H1 (cell line): Measurements from ENCODE around the gene TIGD1. TPM values are rescaled to one million over a fixed set of nuclear protein-coding genes. Genes with fewer than 3 reads are reported as not detected.

Experiments
- CTCF ChIA-PET: fragments of 300-600 bp; sonication (Branson Sonifier 250); formaldehyde crosslinking; loops from one replicate; lab custom pipeline; 2021; ENCODE audit not compliant: partially characterized antibody; lab: Charles Lee
- POLR2A ChIA-PET: fragments of 300-600 bp; sonication (Branson Sonifier 250); formaldehyde crosslinking; loops from one replicate; lab custom pipeline; 2021; ENCODE audit warnings: inconsistent platforms; ENCODE audit not compliant: partially characterized antibody; lab: Charles Lee
- DNase-seq, 2 experiments: peaks; one replicate each; pipeline versions ENCODE4 v3.0.0 to v3.0.0-alpha.2; 2010 to 2022; ENCODE audit warnings: low spot score in 2 of 2, low read depth in 1 of 2, mixed read lengths in 1 of 2
- FAIRE-seq: peaks from 2 replicates; lab custom pipeline; 2011; peaks lifted over from hg19 to GRCh38; lab: Jason Lieb, UNC
- H2AFZ ChIP-seq: 2 replicates; pipeline ENCODE4 v1.8.1; 2012; ENCODE audit warnings: low read length, inconsistent platforms
- H2AK5ac ChIP-seq: 2 replicates; pipeline ENCODE4 v1.6.1; 2013; ENCODE audit warnings: low read depth, low read length
- H2BK120ac ChIP-seq: replicated peaks from 2 replicates; pipeline ENCODE3; 2013; ENCODE audit warnings: low read depth, low read length, inconsistent platforms
- H2BK12ac ChIP-seq: 2 replicates; pipeline ENCODE4 v1.6.1; 2013; ENCODE audit warnings: low read depth, low read length
- H2BK15ac ChIP-seq: 2 replicates; pipeline ENCODE4 v1.6.1; 2013; ENCODE audit warnings: low read length
- H2BK20ac ChIP-seq: 2 replicates; pipeline ENCODE4 v1.6.1; 2013; ENCODE audit warnings: low read length
- H2BK5ac ChIP-seq: 2 replicates; pipeline ENCODE4 v1.6.1; 2013; ENCODE audit warnings: low read depth, low read length
- H3K14ac ChIP-seq: 2 replicates; pipeline ENCODE4 v1.6.1; 2013; ENCODE audit warnings: inconsistent platforms; ENCODE audit not compliant: insufficient read length
- H3K18ac ChIP-seq: 2 replicates; pipeline ENCODE4 v1.6.1; 2013; ENCODE audit warnings: low read length; ENCODE audit errors: extremely low read depth
- H3K23ac ChIP-seq: 2 replicates; pipeline ENCODE4 v1.6.1; 2013; ENCODE audit warnings: inconsistent platforms; ENCODE audit not compliant: insufficient read length
- H3K23me2 ChIP-seq: 2 replicates; pipeline ENCODE4 v1.6.1; 2013; ENCODE audit warnings: low read depth, low read length
- H3K27ac ChIP-seq: 2 replicates; pipeline ENCODE4 v1.6.1; 2011; ENCODE audit warnings: low read depth, low read length, inconsistent platforms
- H3K27me3 ChIP-seq, 4 experiments: replicated peaks in 1 of 4; 1 replicate in 1 of 4; 2 replicates in 3 of 4; pipeline versions ENCODE4 v1.6.1 to v1.8.1; 2011 to 2013; ENCODE audit warnings: low read length in 3 of 4, mild to moderate bottlenecking in 3 of 4, inconsistent platforms in 2 of 4, mixed read lengths in 2 of 4, moderate library complexity in 1 of 4; ENCODE audit not compliant: control insufficient read depth in 3 of 4, insufficient read depth in 3 of 4; ENCODE audit errors: extremely low read depth in 1 of 4
- H3K36me3 ChIP-seq, 4 experiments: 2 replicates each; pipeline versions ENCODE4 v1.6.1 to v1.8.1; 2011 to 2013; ENCODE audit warnings: mild to moderate bottlenecking in 4 of 4, low read length in 3 of 4, moderate library complexity in 2 of 4, control low read depth in 1 of 4, inconsistent platforms in 1 of 4; ENCODE audit not compliant: insufficient read depth in 4 of 4, control insufficient read depth in 2 of 4
- H3K4ac ChIP-seq: replicated peaks from 2 replicates; pipeline ENCODE3; 2013; ENCODE audit warnings: low read length, low read depth, mixed read lengths, inconsistent platforms; ENCODE audit not compliant: insufficient read length
- H3K4me1 ChIP-seq, 4 experiments: replicated peaks in 1 of 4; 1 replicate in 1 of 4; 2 replicates in 3 of 4; pipeline versions ENCODE4 v1.6.1 to v1.8.1; 2011 to 2013; ENCODE audit warnings: low read length in 3 of 4, inconsistent platforms in 2 of 4, mixed read lengths in 1 of 4; ENCODE audit not compliant: insufficient read depth in 4 of 4, control insufficient read depth in 3 of 4
- H3K4me2 ChIP-seq, 2 experiments: 2 replicates each; pipeline versions ENCODE4 v1.6.1 to v1.8.1; 2011 to 2013; ENCODE audit warnings: low read depth in 2 of 2, low read length in 2 of 2, control low read depth in 1 of 2, inconsistent platforms in 1 of 2, mild to moderate bottlenecking in 1 of 2; ENCODE audit not compliant: insufficient read depth in 1 of 2
- H3K4me3 ChIP-seq, 4 experiments: fragments of 200-600, 300-600 bp in 1 of 4; sonication (generic), shearing (Covaris generic), sonication (Bioruptor Twin) in 1 of 4; 2 replicates each; pipeline versions ENCODE4 v1.5.1 to v1.8.1; 2011 to 2016; ENCODE audit warnings: low read length in 4 of 4, low read depth in 3 of 4, control low read depth in 2 of 4, inconsistent platforms in 2 of 4, mild to moderate bottlenecking in 2 of 4, mixed read lengths in 1 of 4, moderate library complexity in 1 of 4; ENCODE audit not compliant: insufficient read depth in 2 of 4; ENCODE audit errors: extremely low read depth in 1 of 4
- H3K56ac ChIP-seq: replicated peaks from 2 replicates; pipeline ENCODE3; 2013; ENCODE audit warnings: low read depth, mild to moderate bottlenecking, mixed read lengths, low read length, inconsistent platforms; ENCODE audit not compliant: insufficient read length
- H3K79me1 ChIP-seq: 2 replicates; pipeline ENCODE4 v1.6.1; 2013; ENCODE audit warnings: low read depth, low read length, control low read depth
- H3K79me2 ChIP-seq, 2 experiments: 2 replicates each; pipeline versions ENCODE4 v1.6.1 to v1.8.1; 2012 to 2013; ENCODE audit warnings: low read length in 2 of 2, mild to moderate bottlenecking in 2 of 2, inconsistent platforms in 1 of 2; ENCODE audit not compliant: insufficient read depth in 2 of 2, control insufficient read depth in 1 of 2
- H3K9ac ChIP-seq, 4 experiments: replicated peaks in 1 of 4; 1 replicate in 1 of 4; 2 replicates in 3 of 4; pipeline versions ENCODE4 v1.6.1 to v1.8.1; 2011 to 2013; ENCODE audit warnings: low read depth in 3 of 4, low read length in 3 of 4, control low read depth in 2 of 4, mild to moderate bottlenecking in 2 of 4, moderate library complexity in 2 of 4, inconsistent platforms in 1 of 4; ENCODE audit errors: extremely low read depth in 1 of 4
- H3K9me3 ChIP-seq, 2 experiments: 2 replicates each; pipeline versions ENCODE4 v1.6.1 to v1.8.1; 2012 to 2013; ENCODE audit warnings: mild to moderate bottlenecking in 2 of 2, moderate library complexity in 2 of 2, control low read depth in 1 of 2, inconsistent platforms in 1 of 2, low read depth in 1 of 2, low read length in 1 of 2, mixed read lengths in 1 of 2; ENCODE audit not compliant: insufficient read depth in 2 of 2
- H4K20me1 ChIP-seq, 2 experiments: replicated peaks in 1 of 2; 2 replicates each; pipeline versions ENCODE3 to v1.8.1; 2011 to 2013; ENCODE audit warnings: inconsistent platforms in 2 of 2, low read length in 2 of 2, mild to moderate bottlenecking in 1 of 2; ENCODE audit not compliant: insufficient read depth in 2 of 2, control insufficient read depth in 1 of 2
- H4K5ac ChIP-seq: 2 replicates; pipeline ENCODE4 v1.6.1; 2013; ENCODE audit warnings: low read length, low read depth, mixed read lengths, inconsistent platforms; ENCODE audit not compliant: insufficient read length
- H4K8ac ChIP-seq: 2 replicates; pipeline ENCODE4 v1.8.0; 2013; ENCODE audit warnings: mild to moderate bottlenecking, moderate library complexity, low read length, inconsistent platforms; ENCODE audit not compliant: insufficient read depth; ENCODE audit errors: extremely low read depth
- H4K91ac ChIP-seq: replicated peaks from 2 replicates; pipeline ENCODE3; 2013; ENCODE audit warnings: low read length, mixed read lengths, inconsistent platforms; ENCODE audit not compliant: insufficient read length
- KDM1A ChIP-seq: fragments of 200-600, 300-600 bp; sonication (generic); IDR thresholded peaks from 2 replicates; pipeline ENCODE4 v1.7.1; 2016; ENCODE audit warnings: mild to moderate bottlenecking, low read length, borderline replicate concordance
- KDM5A ChIP-seq: fragments of 200-600 bp; IDR thresholded peaks from 2 replicates; pipeline ENCODE4 v1.7.1; 2012; ENCODE audit warnings: mild to moderate bottlenecking, low read length, inconsistent platforms, mixed read lengths
- WGBS, 2 experiments: shearing (Covaris generic) in 1 of 2; methylation state at CpG; one replicate each; pipeline versions ENCODE4 v1.1.6 to v1.1.7; 2013 to 2015; ENCODE audit warnings: low lambda C conversion rate in 2 of 2, mixed read lengths in 2 of 2, inconsistent platforms in 1 of 2, low coverage in 1 of 2, missing lambda C conversion rate in 1 of 2; ENCODE audit not compliant: insufficient replicate concordance in 2 of 2, insufficient coverage in 1 of 2, insufficient read length in 1 of 2; ENCODE audit errors: extremely low coverage in 1 of 2, missing lambda C conversion rate in 1 of 2; 5-methylcytosine and 5-hydroxymethylcytosine counted together
- polyA plus RNA-seq, 7 experiments: library from polyadenylated mRNA; depleted of rRNA in 3 of 7; stranded (reverse) in 5 of 7; unstranded in 2 of 7; fragments of >200 nt in 5 of 7; fragments of 200-250 nt in 2 of 7; gene quantifications; 1 replicate in 5 of 7; 2 replicates in 1 of 7; 4 replicates in 1 of 7; pipeline versions ENCODE4 v1.2.1 to v1.2.3, GENCODE V29; 2011 to 2013; ENCODE audit warnings: missing spikeins in 2 of 7, mixed read lengths in 2 of 7
- total RNA-seq: library from RNA; stranded (reverse); fragmentation: NEBNext Ultra II Directional; extraction: Animal tissue kit (Norgen Biotek cat#: 25700); gene quantifications from 2 replicates; pipeline ENCODE4 v1.2.1, GENCODE V29; 2021
- TF ChIP-seq, protein P1 (sequence below): IDR thresholded peaks from 2 replicates; pipeline ENCODE4 v1.6.1; 2012; ENCODE audit warnings: inconsistent platforms

Gene TIGD1
- total and polyA plus RNA-seq, 2 of the 8 experiments (the other 6 are each of a cell fraction or from before 2014, with no cell fraction given): 4.7 to 8.3 TPM

DNA sequence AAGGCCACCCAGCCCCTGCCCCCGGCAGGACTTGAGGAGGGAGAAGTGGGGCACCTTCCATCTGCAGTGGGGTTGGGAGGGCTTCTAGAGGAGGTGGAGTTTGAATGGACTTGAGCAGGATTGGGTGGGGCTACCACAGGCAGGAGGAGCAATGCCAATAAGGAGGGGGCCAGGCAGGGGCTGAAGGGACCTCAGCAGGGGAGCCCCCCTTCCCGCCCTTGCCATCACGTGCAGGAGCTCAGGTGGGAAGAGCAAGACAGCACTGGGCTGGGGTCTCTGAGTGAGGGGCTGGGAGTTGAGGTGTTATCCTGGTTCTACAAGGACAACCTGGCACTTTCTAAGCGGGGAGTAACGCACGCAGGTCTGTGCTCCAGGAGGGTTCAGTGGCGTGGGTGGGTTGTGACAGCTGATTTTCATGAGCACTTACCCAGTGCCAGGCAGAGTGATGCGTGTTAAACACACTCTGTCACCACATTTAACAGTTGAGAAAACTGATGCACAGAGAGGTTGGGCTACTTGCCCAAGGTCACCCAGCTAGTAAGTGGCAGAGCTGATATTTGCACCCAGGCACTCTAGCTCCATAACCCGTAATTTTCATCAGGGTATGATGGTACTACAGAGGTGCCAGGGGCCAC, 19.6 kb downstream of the TIGD1 start:
- Histone ChIP-seq H2AK5ac (no peak overlapping the region), H4K5ac (no peak overlapping the region), H3K23me2 (no peaks in the 10 kb centered on the region), H4K8ac (no peak overlapping the region), H2BK120ac (no peak overlapping the region), H3K27me3 (peaks cover 0 to 5% (median 0%) of the 10 kb centered on the region in 4 experiments; a peak in 2 of 7 replicates), H3K79me1 (no peaks in the 10 kb centered on the region), H3K4me1 (peaks cover 0 to 11% (median 2%) of the 10 kb centered on the region in 4 experiments; a peak in 5 of 7 replicates), H4K91ac (no peak overlapping the region), H3K4me3 (no peak overlapping the region), H2BK15ac (no peak overlapping the region), H2BK20ac (no peak overlapping the region), H3K14ac (no peak overlapping the region), H3K9me3 (no peaks in the 10 kb centered on the region), H3K9ac (no peak overlapping the region), H3K4ac (no peak overlapping the region), H2AFZ (no peak overlapping the region), H3K56ac (no peak overlapping the region), H3K36me3 (no peaks in the 10 kb centered on the region)
- ChIA-PET CTCF (interaction anchor here (0.8 to 1.6 kb wide), 6 partner anchors 10 to 167 kb away, joined by 3 to 4 read pairs (median 3); partner anchors contain the start of gene PRSS56), POLR2A (interaction anchor here (0.6 to 1.7 kb wide), 4 partner anchors 14 to 37 kb away, joined by 3 to 5 read pairs (median 4); no protein-coding TSS in a partner anchor)
- FAIRE-seq: no peak
- TF ChIP-seq, protein P1, sequence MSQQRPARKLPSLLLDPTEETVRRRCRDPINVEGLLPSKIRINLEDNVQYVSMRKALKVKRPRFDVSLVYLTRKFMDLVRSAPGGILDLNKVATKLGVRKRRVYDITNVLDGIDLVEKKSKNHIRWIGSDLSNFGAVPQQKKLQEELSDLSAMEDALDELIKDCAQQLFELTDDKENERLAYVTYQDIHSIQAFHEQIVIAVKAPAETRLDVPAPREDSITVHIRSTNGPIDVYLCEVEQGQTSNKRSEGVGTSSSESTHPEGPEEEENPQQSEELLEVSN: peak; percentile 82
- TF ChIP-seq KDM1A (peak; percentile 49; the same call in 1 of the 2 replicates), KDM5A (no peak)
- TF ChIP-seq, all 59 proteins: peak for 2
- H3K23ac ChIP-seq: no peak overlapping the region
- WGBS, 2 experiments: 87% methylated on average over 9 of the region's 9 CpGs; no CpG with 5 or more reads in 1 of the 2 experiments
- H3K18ac ChIP-seq: no peak overlapping the region
- no peak for DNase-seq
- no peak overlapping the region for H2BK12ac ChIP-seq
- no peak overlapping the region for H3K4me2 ChIP-seq
- no peaks in the 10 kb centered on the region for H3K79me2 ChIP-seq
- H2BK5ac ChIP-seq: no peak overlapping the region
- H3K27ac ChIP-seq: no peak overlapping the region
- H4K20me1 ChIP-seq: no peaks in the 10 kb centered on the region
